ENCODE measurements around the gene GUCY1A1.
A peak's percentile ranks its signal among the peaks of the same experiment; 100 is the strongest.

GUCY1A1 gene

GRCh38 chr4:155693015-155693663 is 26.5 kb downstream of the GUCY1A1 start:
- peak; percentile 1 for DNase-seq

- DNase-seq = no peak
Measured at GRCh38 chr4:155694100-155694785, 27.6 kb downstream of the GUCY1A1 start.

- DNase-seq = no peak
Measured at GRCh38 chr4:155696226-155696625, 29.6 kb downstream of the GUCY1A1 start.

GRCh38 chr4:155696726-155697125 is 30.1 kb downstream of the GUCY1A1 start:
- DNase-seq = no peak

GRCh38 chr4:155701827-155702226 is 35.2 kb downstream of the GUCY1A1 start:
- DNase-seq = no peak

- no peak for DNase-seq
Measured at GRCh38 chr4:155703486-155704247, 37.0 kb downstream of the GUCY1A1 start.

GRCh38 chr4:155704841-155705404 is 38.3 kb downstream of the GUCY1A1 start:
- DNase-seq = no peak

- DNase-seq = no peak
Measured at GRCh38 chr4:155705664-155706063, 39.0 kb downstream of the GUCY1A1 start.

- DNase-seq = no peak
Measured at GRCh38 chr4:155706147-155706546, 39.5 kb downstream of the GUCY1A1 start.

GRCh38 chr4:155707251-155707650 is 40.6 kb downstream of the GUCY1A1 start:
- no peak for DNase-seq

GRCh38 chr4:155708782-155709181 is 42.1 kb downstream of the GUCY1A1 start:
- no peak for DNase-seq

- no peak for DNase-seq
Measured at GRCh38 chr4:155709918-155710317, 43.3 kb downstream of the GUCY1A1 start.

- no peak for DNase-seq
Measured at GRCh38 chr4:155711556-155711955, 44.9 kb downstream of the GUCY1A1 start.

- no peak for DNase-seq
Measured at GRCh38 chr4:155712846-155713245, 46.2 kb downstream of the GUCY1A1 start.

GRCh38 chr4:155713911-155714310 is 47.3 kb downstream of the GUCY1A1 start:
- no peak for DNase-seq

GRCh38 chr4:155722336-155722735 is 55.7 kb downstream of the GUCY1A1 start:
- no peak for DNase-seq

- no peak for DNase-seq
Measured at GRCh38 chr4:155722816-155723499, 56.3 kb downstream of the GUCY1A1 start.

- DNase-seq = no peak
Measured at GRCh38 chr4:155724731-155725130, 58.1 kb downstream of the GUCY1A1 start.

GRCh38 chr4:155734065-155734464 is 67.4 kb downstream of the GUCY1A1 start:
- no peak for DNase-seq

GRCh38 chr4:155734951-155735350 is 68.3 kb downstream of the GUCY1A1 start:
- DNase-seq = no peak

GRCh38 chr4:155735496-155735895 is 68.8 kb downstream of the GUCY1A1 start:
- DNase-seq = no peak

- no peak for DNase-seq
Measured at GRCh38 chr4:155738548-155738947, 71.9 kb downstream of the GUCY1A1 start.

GRCh38 chr4:155741546-155741945 is 74.9 kb downstream of the GUCY1A1 start:
- no peak for DNase-seq

All from NCI-H1105 treated with DMSO at 0.1 percent for 48 hours (cell line).